PC-3 (cell line): ENCODE data around the gene SPTAN1.

Source experiments
- CTCF ChIP-seq: fragments of 300-600 bp; sonication (generic); conservative IDR thresholded peaks from 2 replicates; pipeline ENCODE4 v1.5.1; 2017; ENCODE audit warnings: antibody characterized with exemption, low read depth, mild to moderate bottlenecking, low read length
- EZH2 ChIP-seq: fragments of 300-600 bp; sonication (generic); IDR thresholded peaks from one replicate; pipeline ENCODE4 v1.6.1; 2017; ENCODE audit warnings: antibody characterized with exemption, mild to moderate bottlenecking, low read length; ENCODE audit not compliant: unreplicated experiment
- EZH2phosphoT487 ChIP-seq: fragments of 300-600 bp; sonication (generic); IDR thresholded peaks from 2 replicates; pipeline ENCODE4 v1.6.1; 2018; ENCODE audit warnings: mild to moderate bottlenecking, antibody characterized with exemption, low read length, borderline replicate concordance

GRCh38 chr9:128540634-128541360, 11.6 kb upstream of the SPTAN1 start:
- TF ChIP-seq CTCF: no peak
- TF ChIP-seq EZH2: no peak
- TF ChIP-seq EZH2phosphoT487: no peak
